ENCODE results near the gene GRIK3. TPM values are rescaled to one million over a fixed set of nuclear protein-coding genes. Genes with fewer than 3 reads are reported as not detected.

GRIK3 gene
- total RNA-seq, 2 donors from 2014 or later: 0.30 to 0.55 TPM

GRCh38 chr1:36751525-36751924 is 282.8 kb downstream of the GRIK3 start:
- H3K4me1 ChIP-seq: no peaks in the 10 kb centered on the region
- no peaks in the 10 kb centered on the region for H3K9me3 ChIP-seq
- no peak for DNase-seq (ENCODE audit: low spot score)
- no peak overlapping the region for H3K4me3 ChIP-seq
- TF ChIP-seq, protein P1, sequence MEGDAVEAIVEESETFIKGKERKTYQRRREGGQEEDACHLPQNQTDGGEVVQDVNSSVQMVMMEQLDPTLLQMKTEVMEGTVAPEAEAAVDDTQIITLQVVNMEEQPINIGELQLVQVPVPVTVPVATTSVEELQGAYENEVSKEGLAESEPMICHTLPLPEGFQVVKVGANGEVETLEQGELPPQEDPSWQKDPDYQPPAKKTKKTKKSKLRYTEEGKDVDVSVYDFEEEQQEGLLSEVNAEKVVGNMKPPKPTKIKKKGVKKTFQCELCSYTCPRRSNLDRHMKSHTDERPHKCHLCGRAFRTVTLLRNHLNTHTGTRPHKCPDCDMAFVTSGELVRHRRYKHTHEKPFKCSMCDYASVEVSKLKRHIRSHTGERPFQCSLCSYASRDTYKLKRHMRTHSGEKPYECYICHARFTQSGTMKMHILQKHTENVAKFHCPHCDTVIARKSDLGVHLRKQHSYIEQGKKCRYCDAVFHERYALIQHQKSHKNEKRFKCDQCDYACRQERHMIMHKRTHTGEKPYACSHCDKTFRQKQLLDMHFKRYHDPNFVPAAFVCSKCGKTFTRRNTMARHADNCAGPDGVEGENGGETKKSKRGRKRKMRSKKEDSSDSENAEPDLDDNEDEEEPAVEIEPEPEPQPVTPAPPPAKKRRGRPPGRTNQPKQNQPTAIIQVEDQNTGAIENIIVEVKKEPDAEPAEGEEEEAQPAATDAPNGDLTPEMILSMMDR (IDR thresholded peaks at IDR 0.05): no peak
- H3K36me3 ChIP-seq: no peaks in the 10 kb centered on the region
- no peaks in the 10 kb centered on the region for H3K27me3 ChIP-seq
- no peak overlapping the region for H3K27ac ChIP-seq

DNA sequence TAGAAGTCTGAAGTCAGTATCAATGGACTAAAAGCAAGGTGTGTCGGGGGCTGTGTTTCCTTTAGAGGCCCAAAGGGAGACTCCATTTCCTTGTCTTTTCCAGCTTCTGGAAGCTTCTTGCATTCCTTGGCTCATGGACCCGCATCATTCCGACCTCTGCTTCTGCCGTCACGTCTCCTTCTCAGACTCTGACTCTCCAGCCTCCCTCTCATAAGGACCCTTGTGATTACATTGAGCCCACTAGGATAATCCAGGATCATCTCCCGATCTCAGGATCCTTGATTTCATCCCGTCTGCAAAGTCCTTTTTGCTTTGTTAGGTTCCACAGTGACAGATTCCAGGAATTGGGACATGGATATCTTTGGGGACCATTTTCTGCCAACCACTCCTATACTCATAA is 285.8 kb downstream of the GRIK3 start:
- no peak overlapping the region for H3K4me3 ChIP-seq
- no peaks in the 10 kb centered on the region for H3K36me3 ChIP-seq
- no peaks in the 10 kb centered on the region for H3K27me3 ChIP-seq
- no peak overlapping the region for H3K27ac ChIP-seq
- TF ChIP-seq, protein P1 (IDR thresholded peaks at IDR 0.05): no peak
- no peaks in the 10 kb centered on the region for H3K9me3 ChIP-seq
- DNase-seq (ENCODE audit: low spot score): no peak
- H3K4me1 ChIP-seq: no peaks in the 10 kb centered on the region
